Measurements from ENCODE around the gene OLFML2B.

- TF ChIP-seq CTCF (IDR thresholded peaks at IDR 0.05; ENCODE audit: low read depth, low read length) (no peak), EZH2phosphoT487 (IDR thresholded peaks at IDR 0.05; ENCODE audit: low read depth) (no peak)
Measured at GRCh38 chr1:162016631-162017030, 7.0 kb downstream of the OLFML2B start.

Data from OCI-LY3 (cell line).